Measurements from ENCODE around the gene PEPD.

- TF ChIP-seq CTCF (IDR thresholded peaks at IDR 0.05) = no peak
- no peak for TF ChIP-seq POLR2A (IDR thresholded peaks at IDR 0.05)
- no peak for TF ChIP-seq POLR2AphosphoS5 (IDR thresholded peaks at IDR 0.05)
- no peak for TF ChIP-seq EP300 (IDR thresholded peaks at IDR 0.05; ENCODE audit: low read depth)
Observed at GRCh38 chr19:33432446-33433170, 89.0 kb downstream of the PEPD start.

Measured in transverse colon (tissue), 4 donors.